ENCODE results near the gene MACROD2.
A peak's percentile ranks its signal among the peaks of the same experiment; 100 is the strongest.
"Not testable (repeated sequence)": the region's sequence is repeated elsewhere in the genome, so short reads cannot be mapped to it uniquely, and the experiment has no call there.

MACROD2 gene

GRCh38 chr20:16004108-16004854, 2009.0 kb downstream of the MACROD2 start:
- H3K9me3 ChIP-seq (ENCODE audit: control insufficient read depth, low read length) = no peaks in the 10 kb centered on the region
- no peak overlapping the region for H3K4me3 ChIP-seq (ENCODE audit: insufficient read depth, low read depth, low read length)
- H3K27ac ChIP-seq (ENCODE audit: insufficient read depth, low read depth, low read length, poor library complexity, severe bottlenecking) = no peak overlapping the region
- no peaks in the 10 kb centered on the region for H3K27me3 ChIP-seq (ENCODE audit: control insufficient read depth, insufficient read depth, low read length, poor library complexity, severe bottlenecking)
- WGBS, 2 experiments = 84 to 89% methylated on average over 17 to 18 of the region's 18 CpGs
- peaks cover 16% of the 10 kb centered on the region for H3K4me1 ChIP-seq (ENCODE audit: control insufficient read depth, insufficient read depth, low read length)
- no peaks in the 10 kb centered on the region for H3K36me3 ChIP-seq (ENCODE audit: control insufficient read depth, insufficient read depth, low read length)

DNA sequence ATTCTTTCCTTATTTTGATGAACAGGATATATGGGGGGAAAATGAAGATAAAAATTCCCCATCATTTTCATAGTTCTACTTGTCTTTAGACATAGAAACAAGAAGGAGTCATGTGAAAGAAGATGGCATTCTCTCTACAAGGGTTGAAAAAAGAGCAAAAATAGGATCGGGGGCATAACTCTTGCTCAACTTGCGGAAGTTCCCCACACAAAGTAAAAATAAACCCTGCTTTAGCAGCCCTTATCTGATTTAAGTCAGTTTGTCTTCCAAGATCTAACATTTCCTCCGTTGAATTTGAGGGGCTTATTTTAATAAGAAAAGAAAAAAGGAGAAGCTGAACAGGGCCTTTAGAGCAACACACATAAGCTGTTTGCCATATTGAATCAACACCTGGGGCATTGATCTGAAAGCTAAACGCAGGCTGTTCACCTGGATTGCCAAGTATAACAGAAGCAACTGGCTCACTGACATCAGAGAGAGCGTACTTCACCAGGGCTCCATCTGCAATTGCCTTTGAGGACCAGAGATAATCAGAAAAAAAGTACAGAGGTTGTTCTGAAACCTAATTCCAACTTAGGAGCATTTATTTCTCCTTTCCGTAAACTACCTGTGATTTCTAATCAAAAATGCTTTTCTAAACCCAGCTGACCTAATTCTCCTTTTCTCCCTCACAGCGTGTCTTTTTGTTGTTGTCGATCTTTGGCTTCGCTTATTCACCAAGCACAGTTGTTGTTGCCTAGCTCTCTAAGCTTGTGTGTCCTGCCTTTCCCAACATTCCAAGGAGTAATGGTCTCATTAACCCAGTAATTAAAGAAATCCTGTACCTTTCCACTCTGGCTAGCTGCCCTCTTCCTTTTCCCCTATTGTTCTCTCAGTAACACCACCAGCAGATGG, 2010.0 kb downstream of the MACROD2 start:
- Histone ChIP-seq H3K27me3 (ENCODE audit: control insufficient read depth, insufficient read depth, low read length, poor library complexity, severe bottlenecking) (no peaks in the 10 kb centered on the region), H3K27ac (ENCODE audit: insufficient read depth, low read depth, low read length, poor library complexity, severe bottlenecking) (peak overlapping the region; percentile 70), H3K9me3 (ENCODE audit: control insufficient read depth, low read length) (no peaks in the 10 kb centered on the region), H3K36me3 (ENCODE audit: control insufficient read depth, insufficient read depth, low read length) (no peaks in the 10 kb centered on the region), H3K4me3 (ENCODE audit: insufficient read depth, low read depth, low read length) (no peak overlapping the region), H3K4me1 (ENCODE audit: control insufficient read depth, insufficient read depth, low read length) (peaks cover 16% of the 10 kb centered on the region)
- 46 to 56% methylated on average over 9 of the region's 9 CpGs for WGBS, 2 experiments

DNA sequence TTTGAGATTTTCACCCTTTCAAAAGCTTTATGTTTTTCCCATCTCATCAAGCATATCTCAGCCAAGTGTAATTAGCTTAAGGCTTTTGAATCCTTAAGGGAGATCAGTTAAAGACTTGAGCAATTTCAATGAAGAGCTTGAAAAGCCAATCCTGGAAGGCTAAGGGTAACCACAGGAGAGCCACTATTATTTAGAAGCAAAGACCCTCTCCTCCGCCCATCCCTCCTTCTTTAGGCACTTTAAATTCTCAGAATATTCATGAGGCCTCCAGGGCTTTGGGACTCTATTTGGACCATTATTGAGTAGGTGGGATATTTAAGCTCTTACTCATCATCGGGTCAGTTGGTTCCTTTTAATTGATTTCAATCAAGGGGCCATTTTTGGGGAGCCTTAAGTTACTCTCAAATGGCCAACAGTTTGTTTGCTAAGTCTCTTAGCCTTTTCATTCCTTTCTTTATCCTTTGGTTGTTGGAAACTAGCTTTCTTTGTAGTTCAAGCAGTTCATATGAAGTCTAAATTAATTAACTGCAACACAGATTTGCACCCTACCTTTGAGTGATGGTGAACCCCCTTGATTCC, 2010.7 kb downstream of the MACROD2 start:
- H3K27ac ChIP-seq (ENCODE audit: insufficient read depth, low read depth, low read length, poor library complexity, severe bottlenecking) = no peak overlapping the region
- WGBS, 2 experiments = 25 to 29% methylated on average over 2 of the region's 2 CpGs
- H3K9me3 ChIP-seq (ENCODE audit: control insufficient read depth, low read length) = no peaks in the 10 kb centered on the region
- peaks cover 16% of the 10 kb centered on the region for H3K4me1 ChIP-seq (ENCODE audit: control insufficient read depth, insufficient read depth, low read length)
- H3K36me3 ChIP-seq (ENCODE audit: control insufficient read depth, insufficient read depth, low read length) = no peaks in the 10 kb centered on the region
- H3K27me3 ChIP-seq (ENCODE audit: control insufficient read depth, insufficient read depth, low read length, poor library complexity, severe bottlenecking) = no peaks in the 10 kb centered on the region
- no peak overlapping the region for H3K4me3 ChIP-seq (ENCODE audit: insufficient read depth, low read depth, low read length)

GRCh38 chr20:16007164-16007563, 2011.8 kb downstream of the MACROD2 start:
- H3K4me3 ChIP-seq (ENCODE audit: insufficient read depth, low read depth, low read length) = no peak overlapping the region
- no peaks in the 10 kb centered on the region for H3K36me3 ChIP-seq (ENCODE audit: control insufficient read depth, insufficient read depth, low read length)
- no peak overlapping the region for H3K27ac ChIP-seq (ENCODE audit: insufficient read depth, low read depth, low read length, poor library complexity, severe bottlenecking)
- H3K27me3 ChIP-seq (ENCODE audit: control insufficient read depth, insufficient read depth, low read length, poor library complexity, severe bottlenecking) = no peaks in the 10 kb centered on the region
- H3K4me1 ChIP-seq (ENCODE audit: control insufficient read depth, insufficient read depth, low read length) = peaks cover 16% of the 10 kb centered on the region
- WGBS, 2 experiments = 89 to 98% methylated on average over 3 of the region's 3 CpGs
- H3K9me3 ChIP-seq (ENCODE audit: control insufficient read depth, low read length) = no peaks in the 10 kb centered on the region

GRCh38 chr20:16007962-16008361, 2012.6 kb downstream of the MACROD2 start:
- Histone ChIP-seq H3K27ac (ENCODE audit: insufficient read depth, low read depth, low read length, poor library complexity, severe bottlenecking) (no peak overlapping the region), H3K9me3 (ENCODE audit: control insufficient read depth, low read length) (no peaks in the 10 kb centered on the region), H3K27me3 (ENCODE audit: control insufficient read depth, insufficient read depth, low read length, poor library complexity, severe bottlenecking) (no peaks in the 10 kb centered on the region), H3K4me1 (ENCODE audit: control insufficient read depth, insufficient read depth, low read length) (peaks cover 16% of the 10 kb centered on the region), H3K36me3 (ENCODE audit: control insufficient read depth, insufficient read depth, low read length) (no peaks in the 10 kb centered on the region), H3K4me3 (ENCODE audit: insufficient read depth, low read depth, low read length) (no peak overlapping the region)
- WGBS, 2 experiments = 87 to 92% methylated on average over 9 of the region's 9 CpGs

GRCh38 chr20:16011056-16011455, 2015.7 kb downstream of the MACROD2 start:
- H3K4me3 ChIP-seq (ENCODE audit: insufficient read depth, low read depth, low read length) = no peak overlapping the region
- 78 to 82% methylated on average over 6 of the region's 6 CpGs for WGBS, 2 experiments

DNA sequence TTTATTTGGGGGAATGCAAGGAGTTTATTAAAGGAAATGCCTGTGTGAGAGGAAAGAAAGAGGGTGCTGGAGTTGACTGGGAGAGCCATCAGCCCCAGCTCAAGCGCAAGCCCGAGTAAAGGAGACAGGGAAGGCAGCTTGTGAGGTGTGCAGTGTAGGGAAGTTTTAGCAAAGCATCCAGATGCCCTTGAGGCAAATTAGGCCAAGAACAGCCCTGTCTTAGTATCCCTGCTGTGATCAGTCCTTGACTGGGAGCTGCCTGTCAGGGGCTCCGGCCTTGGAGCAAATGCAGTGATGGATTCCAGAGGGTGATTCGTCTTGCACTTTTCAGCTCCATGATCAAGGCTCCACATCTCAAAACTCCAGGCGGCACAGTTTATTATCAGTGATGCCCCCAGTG, 2016.2 kb downstream of the MACROD2 start:
- Histone ChIP-seq H3K4me1 (ENCODE audit: control insufficient read depth, insufficient read depth, low read length) (no peaks in the 10 kb centered on the region), H3K36me3 (ENCODE audit: control insufficient read depth, insufficient read depth, low read length) (no peaks in the 10 kb centered on the region), H3K9me3 (ENCODE audit: control insufficient read depth, low read length) (no peaks in the 10 kb centered on the region), H3K27me3 (ENCODE audit: control insufficient read depth, insufficient read depth, low read length, poor library complexity, severe bottlenecking) (no peaks in the 10 kb centered on the region), H3K4me3 (ENCODE audit: insufficient read depth, low read depth, low read length) (no peak overlapping the region), H3K27ac (ENCODE audit: insufficient read depth, low read depth, low read length, poor library complexity, severe bottlenecking) (no peak overlapping the region)
- 96% methylated on average over 5 of the region's 5 CpGs for WGBS, 2 experiments

More at GRCh38 chr20:16011056-16011455, 2015.7 kb downstream of the MACROD2 start:
- Histone ChIP-seq H3K4me1 (ENCODE audit: control insufficient read depth, insufficient read depth, low read length) (peaks cover 2% of the 10 kb centered on the region), H3K36me3 (ENCODE audit: control insufficient read depth, insufficient read depth, low read length) (no peaks in the 10 kb centered on the region), H3K27ac (ENCODE audit: insufficient read depth, low read depth, low read length, poor library complexity, severe bottlenecking) (no peak overlapping the region), H3K27me3 (ENCODE audit: control insufficient read depth, insufficient read depth, low read length, poor library complexity, severe bottlenecking) (no peaks in the 10 kb centered on the region), H3K9me3 (ENCODE audit: control insufficient read depth, low read length) (no peaks in the 10 kb centered on the region)

- not testable (repeated sequence) for H3K27me3 ChIP-seq (ENCODE audit: control insufficient read depth, insufficient read depth, low read length, poor library complexity, severe bottlenecking); H3K36me3 ChIP-seq (ENCODE audit: control insufficient read depth, insufficient read depth, low read length); H3K4me3 ChIP-seq (ENCODE audit: insufficient read depth, low read depth, low read length); H3K4me1 ChIP-seq (ENCODE audit: control insufficient read depth, insufficient read depth, low read length); H3K9me3 ChIP-seq (ENCODE audit: control insufficient read depth, low read length); H3K27ac ChIP-seq (ENCODE audit: insufficient read depth, low read depth, low read length, poor library complexity, severe bottlenecking)
- 81 to 85% methylated on average over 6 of the region's 6 CpGs for WGBS, 2 experiments
Measured at GRCh38 chr20:16012934-16013333, 2017.6 kb downstream of the MACROD2 start.

DNA sequence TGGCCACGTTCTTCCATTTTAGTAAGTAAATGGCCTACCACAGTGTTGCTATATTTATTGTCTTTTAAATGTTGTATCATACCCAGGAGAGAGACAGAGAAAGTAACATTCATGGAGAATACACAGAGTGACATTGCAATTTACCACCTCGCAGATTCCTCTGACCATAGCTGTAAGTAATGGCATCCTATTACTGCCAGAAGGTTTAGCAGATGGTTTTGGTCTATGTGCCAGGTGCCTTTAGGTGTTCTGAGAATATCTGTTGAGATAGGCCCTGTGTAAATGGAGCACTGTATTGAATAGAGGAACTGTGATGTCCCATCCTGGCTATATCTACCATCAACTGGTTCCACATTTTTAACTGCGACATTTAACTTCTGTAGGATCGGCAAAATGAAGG, 2018.3 kb downstream of the MACROD2 start:
- Histone ChIP-seq H3K36me3 (ENCODE audit: control insufficient read depth, insufficient read depth, low read length) (no peaks in the 10 kb centered on the region), H3K4me1 (ENCODE audit: control insufficient read depth, insufficient read depth, low read length) (no peaks in the 10 kb centered on the region), H3K27ac (ENCODE audit: insufficient read depth, low read depth, low read length, poor library complexity, severe bottlenecking) (no peak overlapping the region), H3K4me3 (ENCODE audit: insufficient read depth, low read depth, low read length) (no peak overlapping the region), H3K9me3 (ENCODE audit: control insufficient read depth, low read length) (no peaks in the 10 kb centered on the region), H3K27me3 (ENCODE audit: control insufficient read depth, insufficient read depth, low read length, poor library complexity, severe bottlenecking) (no peaks in the 10 kb centered on the region)
- WGBS, 2 experiments = 96 to 98% methylated on average over 3 to 4 of the region's 4 CpGs

- no peaks in the 10 kb centered on the region for H3K4me1 ChIP-seq (ENCODE audit: control insufficient read depth, insufficient read depth, low read length)
- H3K36me3 ChIP-seq (ENCODE audit: control insufficient read depth, insufficient read depth, low read length) = no peaks in the 10 kb centered on the region
- H3K27ac ChIP-seq (ENCODE audit: insufficient read depth, low read depth, low read length, poor library complexity, severe bottlenecking) = no peak overlapping the region
- no peak overlapping the region for H3K4me3 ChIP-seq (ENCODE audit: insufficient read depth, low read depth, low read length)
- H3K27me3 ChIP-seq (ENCODE audit: control insufficient read depth, insufficient read depth, low read length, poor library complexity, severe bottlenecking) = no peaks in the 10 kb centered on the region
- 100% methylated on average over 2 of the region's 2 CpGs for WGBS, 2 experiments
- no peaks in the 10 kb centered on the region for H3K9me3 ChIP-seq (ENCODE audit: control insufficient read depth, low read length)
Measured at GRCh38 chr20:16014436-16014835, 2019.1 kb downstream of the MACROD2 start.
